ENCODE measurements around the gene TMEM144. TPM values are rescaled to one million over a fixed set of nuclear protein-coding genes. Genes with fewer than 3 reads are reported as not detected.
"Not testable (repeated sequence)": the region's sequence is repeated elsewhere in the genome, so short reads cannot be mapped to it uniquely, and the experiment has no call there.

The TMEM144 gene
- total and polyA plus RNA-seq, 4 donors = 0.56 to 2.8 (median 1.6) TPM

DNA sequence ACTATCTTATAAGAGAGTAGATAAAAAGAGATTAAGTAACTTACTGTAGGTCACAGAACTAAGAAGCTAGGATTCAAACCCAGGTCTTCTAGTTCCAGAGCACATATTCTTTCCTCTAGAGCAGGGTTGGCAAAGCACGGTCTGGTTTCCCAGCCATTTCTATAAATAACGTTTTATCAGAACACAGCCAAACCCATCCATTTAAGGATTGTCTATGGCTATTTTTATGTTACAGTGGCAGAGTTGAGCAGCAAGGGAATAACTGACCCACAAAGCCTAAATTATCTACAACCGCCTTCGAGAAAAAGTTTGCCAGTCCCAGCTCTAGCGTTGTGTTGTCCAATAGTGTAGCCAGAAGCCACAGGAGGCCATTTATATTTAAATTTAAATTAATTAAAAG, 7.5 kb downstream of the TMEM144 start (continued):
- TF ChIP-seq, protein P1, sequence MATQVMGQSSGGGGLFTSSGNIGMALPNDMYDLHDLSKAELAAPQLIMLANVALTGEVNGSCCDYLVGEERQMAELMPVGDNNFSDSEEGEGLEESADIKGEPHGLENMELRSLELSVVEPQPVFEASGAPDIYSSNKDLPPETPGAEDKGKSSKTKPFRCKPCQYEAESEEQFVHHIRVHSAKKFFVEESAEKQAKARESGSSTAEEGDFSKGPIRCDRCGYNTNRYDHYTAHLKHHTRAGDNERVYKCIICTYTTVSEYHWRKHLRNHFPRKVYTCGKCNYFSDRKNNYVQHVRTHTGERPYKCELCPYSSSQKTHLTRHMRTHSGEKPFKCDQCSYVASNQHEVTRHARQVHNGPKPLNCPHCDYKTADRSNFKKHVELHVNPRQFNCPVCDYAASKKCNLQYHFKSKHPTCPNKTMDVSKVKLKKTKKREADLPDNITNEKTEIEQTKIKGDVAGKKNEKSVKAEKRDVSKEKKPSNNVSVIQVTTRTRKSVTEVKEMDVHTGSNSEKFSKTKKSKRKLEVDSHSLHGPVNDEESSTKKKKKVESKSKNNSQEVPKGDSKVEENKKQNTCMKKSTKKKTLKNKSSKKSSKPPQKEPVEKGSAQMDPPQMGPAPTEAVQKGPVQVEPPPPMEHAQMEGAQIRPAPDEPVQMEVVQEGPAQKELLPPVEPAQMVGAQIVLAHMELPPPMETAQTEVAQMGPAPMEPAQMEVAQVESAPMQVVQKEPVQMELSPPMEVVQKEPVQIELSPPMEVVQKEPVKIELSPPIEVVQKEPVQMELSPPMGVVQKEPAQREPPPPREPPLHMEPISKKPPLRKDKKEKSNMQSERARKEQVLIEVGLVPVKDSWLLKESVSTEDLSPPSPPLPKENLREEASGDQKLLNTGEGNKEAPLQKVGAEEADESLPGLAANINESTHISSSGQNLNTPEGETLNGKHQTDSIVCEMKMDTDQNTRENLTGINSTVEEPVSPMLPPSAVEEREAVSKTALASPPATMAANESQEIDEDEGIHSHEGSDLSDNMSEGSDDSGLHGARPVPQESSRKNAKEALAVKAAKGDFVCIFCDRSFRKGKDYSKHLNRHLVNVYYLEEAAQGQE (IDR thresholded peaks at IDR 0.05) = no peak
- TF ChIP-seq HNF4G (IDR thresholded peaks at IDR 0.05) (no peak), YY1 (IDR thresholded peaks at IDR 0.05) (no peak), GABPA (IDR thresholded peaks at IDR 0.05 in 1 of 2, conservative IDR thresholded peaks at IDR 0.05 in 1 of 2) (no peak), NR2F2 (IDR thresholded peaks at IDR 0.05) (no peak)

DNA sequence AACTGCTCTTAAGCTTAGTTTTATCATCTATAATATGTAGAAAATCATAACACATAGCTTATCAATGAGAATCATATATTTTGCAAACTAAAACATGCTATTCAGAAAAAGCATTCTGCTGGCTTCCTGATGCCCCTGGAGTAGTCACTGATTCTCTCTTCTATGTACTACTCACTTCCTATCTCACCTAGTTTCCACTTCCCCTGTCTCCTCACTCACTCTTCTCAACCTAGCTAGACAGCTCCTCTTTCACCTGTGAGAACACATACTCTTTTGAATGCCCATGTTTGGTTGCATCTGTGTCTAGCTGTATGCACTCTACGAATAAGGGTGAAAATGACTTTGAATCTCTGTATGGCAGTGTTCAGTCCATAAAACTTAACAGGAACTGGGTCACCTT, 9.3 kb downstream of the TMEM144 start:
- WGBS = 89% methylated on average over 1 of the region's 1 CpG
- no peak for DNase-seq (ENCODE audit: low spot score)
- no peak for TF ChIP-seq FOXA2 (IDR thresholded peaks at IDR 0.05)
- no peak for TF ChIP-seq EGR1 (IDR thresholded peaks at IDR 0.05; ENCODE audit: low read depth in 2 of 2)
- TF ChIP-seq, protein P2, sequence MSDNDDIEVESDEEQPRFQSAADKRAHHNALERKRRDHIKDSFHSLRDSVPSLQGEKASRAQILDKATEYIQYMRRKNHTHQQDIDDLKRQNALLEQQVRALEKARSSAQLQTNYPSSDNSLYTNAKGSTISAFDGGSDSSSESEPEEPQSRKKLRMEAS (IDR thresholded peaks at IDR 0.05) = no peak
- no peak for TF ChIP-seq YY1 (IDR thresholded peaks at IDR 0.05)
- TF ChIP-seq RXRA (IDR thresholded peaks at IDR 0.05) = no peak
- no peak for TF ChIP-seq HNF4A (conservative IDR thresholded peaks at IDR 0.05)
- no peak for TF ChIP-seq RAD21 (IDR thresholded peaks at IDR 0.05)
- no peak for TF ChIP-seq SP1 (IDR thresholded peaks at IDR 0.05)
- no peak for TF ChIP-seq GABPA (IDR thresholded peaks at IDR 0.05 in 1 of 2, conservative IDR thresholded peaks at IDR 0.05 in 1 of 2)
- TF ChIP-seq, protein P3, sequence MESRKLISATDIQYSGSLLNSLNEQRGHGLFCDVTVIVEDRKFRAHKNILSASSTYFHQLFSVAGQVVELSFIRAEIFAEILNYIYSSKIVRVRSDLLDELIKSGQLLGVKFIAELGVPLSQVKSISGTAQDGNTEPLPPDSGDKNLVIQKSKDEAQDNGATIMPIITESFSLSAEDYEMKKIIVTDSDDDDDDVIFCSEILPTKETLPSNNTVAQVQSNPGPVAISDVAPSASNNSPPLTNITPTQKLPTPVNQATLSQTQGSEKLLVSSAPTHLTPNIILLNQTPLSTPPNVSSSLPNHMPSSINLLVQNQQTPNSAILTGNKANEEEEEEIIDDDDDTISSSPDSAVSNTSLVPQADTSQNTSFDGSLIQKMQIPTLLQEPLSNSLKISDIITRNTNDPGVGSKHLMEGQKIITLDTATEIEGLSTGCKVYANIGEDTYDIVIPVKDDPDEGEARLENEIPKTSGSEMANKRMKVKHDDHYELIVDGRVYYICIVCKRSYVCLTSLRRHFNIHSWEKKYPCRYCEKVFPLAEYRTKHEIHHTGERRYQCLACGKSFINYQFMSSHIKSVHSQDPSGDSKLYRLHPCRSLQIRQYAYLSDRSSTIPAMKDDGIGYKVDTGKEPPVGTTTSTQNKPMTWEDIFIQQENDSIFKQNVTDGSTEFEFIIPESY (IDR thresholded peaks at IDR 0.05) = no peak
- TF ChIP-seq, protein P4, sequence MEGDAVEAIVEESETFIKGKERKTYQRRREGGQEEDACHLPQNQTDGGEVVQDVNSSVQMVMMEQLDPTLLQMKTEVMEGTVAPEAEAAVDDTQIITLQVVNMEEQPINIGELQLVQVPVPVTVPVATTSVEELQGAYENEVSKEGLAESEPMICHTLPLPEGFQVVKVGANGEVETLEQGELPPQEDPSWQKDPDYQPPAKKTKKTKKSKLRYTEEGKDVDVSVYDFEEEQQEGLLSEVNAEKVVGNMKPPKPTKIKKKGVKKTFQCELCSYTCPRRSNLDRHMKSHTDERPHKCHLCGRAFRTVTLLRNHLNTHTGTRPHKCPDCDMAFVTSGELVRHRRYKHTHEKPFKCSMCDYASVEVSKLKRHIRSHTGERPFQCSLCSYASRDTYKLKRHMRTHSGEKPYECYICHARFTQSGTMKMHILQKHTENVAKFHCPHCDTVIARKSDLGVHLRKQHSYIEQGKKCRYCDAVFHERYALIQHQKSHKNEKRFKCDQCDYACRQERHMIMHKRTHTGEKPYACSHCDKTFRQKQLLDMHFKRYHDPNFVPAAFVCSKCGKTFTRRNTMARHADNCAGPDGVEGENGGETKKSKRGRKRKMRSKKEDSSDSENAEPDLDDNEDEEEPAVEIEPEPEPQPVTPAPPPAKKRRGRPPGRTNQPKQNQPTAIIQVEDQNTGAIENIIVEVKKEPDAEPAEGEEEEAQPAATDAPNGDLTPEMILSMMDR (IDR thresholded peaks at IDR 0.05; ENCODE audit: low read depth, low read length, missing input control) = no peak

DNA sequence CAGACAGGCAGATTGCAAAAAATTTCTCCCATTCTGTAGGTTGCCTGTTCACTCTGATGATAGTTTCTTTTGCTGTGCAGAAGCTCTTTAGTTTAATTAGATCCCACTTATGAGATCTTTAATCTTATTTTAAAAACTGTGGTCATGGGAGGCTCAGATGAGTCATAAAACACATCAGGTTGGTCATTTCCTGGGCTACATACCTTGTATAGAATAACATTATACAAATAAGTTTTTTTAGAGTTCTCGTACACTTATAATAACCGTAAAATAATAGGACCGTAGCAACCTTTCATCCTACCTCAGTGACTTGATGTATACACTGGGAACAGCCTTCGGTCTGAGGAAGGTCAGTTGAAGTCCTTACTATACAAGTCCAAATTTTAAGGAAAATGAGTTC, 14.0 kb downstream of the TMEM144 start:
- not testable (repeated sequence) for H3K36me3 ChIP-seq (ENCODE audit: control insufficient read depth in 4 of 4, insufficient read depth in 3 of 4, low read depth in 1 of 4, low read length in 3 of 4); H3K9me3 ChIP-seq (ENCODE audit: control insufficient read depth in 4 of 4, low read length in 3 of 4); H3K4me1 ChIP-seq (ENCODE audit: control insufficient read depth in 4 of 4, insufficient read depth in 4 of 4, low read length in 3 of 4); H3K9ac ChIP-seq (ENCODE audit: low read depth in 1 of 2, low read length in 2 of 2); DNase-seq (ENCODE audit: low spot score); H3K27me3 ChIP-seq (ENCODE audit: control insufficient read depth in 4 of 4, insufficient read depth in 4 of 4, low read length in 3 of 4); H3K4me3 ChIP-seq (ENCODE audit: low read depth in 1 of 3, low read length in 3 of 3); H3K27ac ChIP-seq (ENCODE audit: low read depth in 1 of 2, low read length in 2 of 2)
- WGBS = 97% methylated on average over 4 of the region's 4 CpGs

More for the DNA sequence above, 9.3 kb downstream of the TMEM144 start:
- Histone ChIP-seq H3K9ac (ENCODE audit: low read depth in 1 of 2, low read length in 2 of 2) (no peak overlapping the region), H3K27me3 (ENCODE audit: control insufficient read depth in 4 of 4, insufficient read depth in 4 of 4, low read length in 3 of 4) (no peaks in the 10 kb centered on the region), H3K9me3 (ENCODE audit: control insufficient read depth in 4 of 4, low read length in 3 of 4) (no peaks in the 10 kb centered on the region), H3K4me3 (ENCODE audit: low read depth in 1 of 3, low read length in 3 of 3) (no peak overlapping the region), H3K27ac (ENCODE audit: low read depth in 1 of 2, low read length in 2 of 2) (no peak overlapping the region), H3K4me1 (ENCODE audit: control insufficient read depth in 4 of 4, insufficient read depth in 4 of 4, low read length in 3 of 4) (no peaks in the 10 kb centered on the region), H3K36me3 (ENCODE audit: control insufficient read depth in 4 of 4, insufficient read depth in 3 of 4, low read depth in 1 of 4, low read length in 3 of 4) (no peaks in the 10 kb centered on the region)

DNA sequence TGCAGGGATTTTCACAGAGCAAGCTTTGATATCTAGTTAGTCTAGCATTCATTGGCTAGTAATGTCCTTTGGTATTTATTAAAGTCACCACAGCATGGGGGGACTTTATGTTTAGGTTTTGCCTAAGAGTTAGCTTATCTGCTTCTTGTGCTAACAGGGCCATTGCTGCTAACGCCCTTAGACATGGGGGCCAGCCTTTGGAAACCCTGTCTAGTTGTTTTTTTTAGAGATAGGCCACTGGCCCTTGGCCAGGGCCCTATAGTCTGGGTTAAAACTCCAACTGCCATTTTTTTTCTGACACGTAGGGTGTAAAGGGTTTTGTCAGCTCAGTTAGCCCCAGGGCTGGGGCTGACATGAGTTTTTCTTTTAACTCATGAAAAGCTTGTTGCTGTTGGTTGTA, 14.7 kb downstream of the TMEM144 start:
- H3K9me3 ChIP-seq (ENCODE audit: control insufficient read depth in 4 of 4, low read length in 3 of 4); H3K36me3 ChIP-seq (ENCODE audit: control insufficient read depth in 4 of 4, insufficient read depth in 3 of 4, low read depth in 1 of 4, low read length in 3 of 4); H3K27me3 ChIP-seq (ENCODE audit: control insufficient read depth in 4 of 4, insufficient read depth in 4 of 4, low read length in 3 of 4); DNase-seq (ENCODE audit: low spot score); H3K4me3 ChIP-seq (ENCODE audit: low read depth in 1 of 3, low read length in 3 of 3); H3K27ac ChIP-seq (ENCODE audit: low read depth in 1 of 2, low read length in 2 of 2); H3K4me1 ChIP-seq (ENCODE audit: control insufficient read depth in 4 of 4, insufficient read depth in 4 of 4, low read length in 3 of 4); H3K9ac ChIP-seq (ENCODE audit: low read depth in 1 of 2, low read length in 2 of 2): not testable (repeated sequence)
- 81% methylated on average over 2 of the region's 2 CpGs for WGBS

DNA sequence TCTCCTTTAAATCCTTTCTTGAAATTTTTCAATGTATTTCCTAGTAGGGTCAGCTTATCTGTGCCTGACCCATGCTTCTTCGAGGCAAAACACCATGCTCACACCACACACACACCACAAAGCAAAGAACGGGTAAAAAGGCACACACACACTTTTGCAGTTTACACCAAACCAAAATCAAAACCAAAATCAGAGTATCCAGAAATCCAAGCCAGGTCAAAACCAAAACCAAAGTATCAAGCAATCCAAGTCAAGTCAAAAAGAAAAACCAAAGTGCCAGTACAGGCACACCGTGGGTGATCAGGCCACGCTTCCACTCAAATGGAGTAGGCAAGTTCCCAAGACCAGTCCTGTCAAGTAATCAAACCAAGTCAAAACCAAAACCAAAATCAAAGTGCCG, 17.6 kb downstream of the TMEM144 start:
- not testable (repeated sequence) for H3K9me3 ChIP-seq (ENCODE audit: control insufficient read depth in 4 of 4, low read length in 3 of 4); H3K9ac ChIP-seq (ENCODE audit: low read depth in 1 of 2, low read length in 2 of 2); H3K36me3 ChIP-seq (ENCODE audit: control insufficient read depth in 4 of 4, insufficient read depth in 3 of 4, low read depth in 1 of 4, low read length in 3 of 4); DNase-seq (ENCODE audit: low spot score); H3K27me3 ChIP-seq (ENCODE audit: control insufficient read depth in 4 of 4, insufficient read depth in 4 of 4, low read length in 3 of 4); H3K27ac ChIP-seq (ENCODE audit: low read depth in 1 of 2, low read length in 2 of 2); H3K4me1 ChIP-seq (ENCODE audit: control insufficient read depth in 4 of 4, insufficient read depth in 4 of 4, low read length in 3 of 4); H3K4me3 ChIP-seq (ENCODE audit: low read depth in 1 of 3, low read length in 3 of 3)
- WGBS = 89% methylated on average over 5 of the region's 5 CpGs

Measured in liver (tissue), 9 donors.